Rectal smooth muscle tissue (tissue), 1 donor: Measurements from ENCODE around the gene SPSB1.

ENCODE experiments used
- H3K27ac ChIP-seq: one replicate; pipeline ENCODE4 v1.7.0; 2013; ENCODE audit warnings: low read depth, low read length, inconsistent platforms
- H3K27me3 ChIP-seq: one replicate; pipeline ENCODE4 v1.7.0; 2013; ENCODE audit warnings: low read length; ENCODE audit not compliant: control insufficient read depth, insufficient read depth
- H3K36me3 ChIP-seq: one replicate; pipeline ENCODE4 v1.7.0; 2013; ENCODE audit warnings: low read length; ENCODE audit not compliant: control insufficient read depth, insufficient read depth
- H3K4me1 ChIP-seq: one replicate; pipeline ENCODE4 v1.7.0; 2013; ENCODE audit warnings: low read length; ENCODE audit not compliant: control insufficient read depth, insufficient read depth
- H3K4me3 ChIP-seq: one replicate; pipeline ENCODE4 v1.7.0; 2013; ENCODE audit warnings: low read length
- H3K9ac ChIP-seq: one replicate; pipeline ENCODE4 v1.7.0; 2013; ENCODE audit warnings: low read length

SPSB1 gene

DNA sequence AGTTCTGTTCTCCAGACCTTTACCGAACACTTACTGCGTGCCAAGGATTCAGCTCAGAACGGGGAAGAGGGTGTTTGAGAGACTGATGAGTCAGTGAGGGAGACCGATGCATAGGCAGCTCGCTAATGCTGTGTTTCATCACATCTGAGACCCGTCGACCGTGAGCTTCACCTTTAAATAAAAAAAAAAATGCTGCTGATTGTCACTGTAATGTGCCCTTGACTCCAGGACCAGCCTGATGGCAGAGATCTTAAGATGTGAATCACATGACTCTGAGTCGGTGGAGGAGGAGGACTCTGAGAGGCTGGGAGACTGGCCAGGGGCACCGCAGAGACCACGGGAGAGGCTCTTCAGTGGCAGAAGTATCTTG lies 28.8 kb downstream of the SPSB1 start:
- H3K36me3 ChIP-seq, result no peaks in the 10 kb centered on the region
- no peaks in the 10 kb centered on the region for H3K27me3 ChIP-seq
- no peak overlapping the region for H3K4me3 ChIP-seq
- H3K27ac ChIP-seq, result peak overlapping the region; percentile 72
- H3K9ac ChIP-seq, result no peak overlapping the region
- H3K4me1 ChIP-seq, result peaks cover 55% of the 10 kb centered on the region

GRCh38 chr1:9321986-9322660 lies 29.4 kb downstream of the SPSB1 start:
- Histone ChIP-seq H3K36me3 (no peaks in the 10 kb centered on the region), H3K4me1 (peaks cover 56% of the 10 kb centered on the region), H3K27me3 (no peaks in the 10 kb centered on the region), H3K27ac (peak overlapping the region; percentile 72), H3K9ac (no peak overlapping the region), H3K4me3 (no peak overlapping the region)

DNA sequence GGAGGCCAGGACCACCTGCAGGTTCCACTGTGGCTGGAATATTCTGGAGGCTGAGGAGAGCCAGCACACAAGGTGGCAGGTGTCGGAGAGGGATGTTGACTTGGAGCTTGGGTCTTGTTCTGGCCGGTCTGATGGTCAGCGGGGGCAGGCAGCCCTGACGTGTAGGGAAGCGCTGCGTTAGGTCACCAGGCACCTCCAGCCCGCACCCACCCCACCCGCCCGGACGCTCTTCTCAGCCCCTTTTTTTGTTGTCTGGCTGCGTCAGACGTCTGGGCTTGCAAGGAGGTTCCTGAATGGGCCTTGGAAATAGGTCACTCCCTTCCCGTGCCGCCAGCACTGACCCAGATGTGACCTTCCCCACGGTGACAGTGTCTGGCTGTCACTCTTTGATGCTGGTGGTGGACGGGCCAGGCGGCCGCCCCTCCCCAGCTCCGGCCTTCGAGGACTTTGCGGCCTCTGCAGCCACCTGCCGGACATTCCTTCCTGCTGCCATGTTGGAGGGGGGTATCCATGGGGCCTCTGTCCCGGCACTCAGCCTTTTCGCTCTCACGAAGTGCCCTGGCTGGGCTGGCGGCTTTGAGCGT lies 30.1 kb downstream of the SPSB1 start:
- no peak overlapping the region for H3K9ac ChIP-seq
- no peak overlapping the region for H3K27ac ChIP-seq

DNA sequence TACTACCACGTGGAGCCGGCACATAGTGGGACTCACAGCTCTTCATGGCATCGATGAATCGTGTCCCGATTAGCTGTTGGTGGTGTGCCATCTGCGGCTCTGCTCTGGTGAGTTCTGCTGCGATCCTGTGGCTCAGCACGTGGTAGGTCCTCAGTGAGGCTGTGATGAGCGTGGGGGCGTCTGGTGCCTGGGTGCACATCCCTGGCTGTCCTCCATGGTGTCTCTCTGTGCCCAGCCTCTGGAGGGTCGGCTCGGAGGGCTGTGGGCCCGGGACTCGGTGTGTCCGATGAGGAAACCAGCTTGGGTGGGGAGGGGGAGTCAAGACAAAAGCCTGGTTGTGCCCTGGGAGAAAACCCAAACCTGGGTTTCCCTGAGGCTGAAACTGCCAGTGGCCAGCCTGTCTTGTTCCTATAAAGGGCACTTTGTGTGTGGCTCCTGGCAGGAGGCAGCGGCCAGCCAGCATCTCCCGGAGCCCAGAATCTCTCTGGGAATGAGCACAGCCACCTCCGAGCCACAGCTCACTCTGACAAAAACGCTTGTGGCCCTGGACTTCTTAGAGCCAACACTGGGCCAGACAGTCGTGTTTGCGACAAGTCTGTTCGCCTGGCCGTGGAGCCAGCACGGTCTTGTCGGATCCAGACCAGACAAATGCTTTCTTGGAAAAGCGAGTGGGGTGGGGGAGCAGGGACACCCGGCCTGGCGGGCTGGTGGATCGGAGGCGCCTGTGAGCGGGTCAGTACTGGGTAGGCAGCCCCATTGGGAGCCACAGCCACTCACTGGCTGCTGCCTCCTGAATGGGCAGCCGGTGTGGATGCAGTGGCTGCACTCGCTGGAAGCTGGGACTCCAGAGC lies 31.8 kb downstream of the SPSB1 start:
- H3K9ac ChIP-seq, result no peak overlapping the region
- H3K36me3 ChIP-seq, result no peaks in the 10 kb centered on the region
- H3K27ac ChIP-seq, result peak overlapping the region; percentile 71
- H3K4me1 ChIP-seq, result peaks cover 53% of the 10 kb centered on the region
- H3K4me3 ChIP-seq, result peak overlapping the region; percentile 19
- H3K27me3 ChIP-seq, result no peaks in the 10 kb centered on the region

More for the DNA sequence above, 30.1 kb downstream of the SPSB1 start:
- H3K4me3 ChIP-seq, result no peak overlapping the region
- H3K4me1 ChIP-seq, result peaks cover 59% of the 10 kb centered on the region
- no peaks in the 10 kb centered on the region for H3K36me3 ChIP-seq
- H3K27me3 ChIP-seq, result no peaks in the 10 kb centered on the region

DNA sequence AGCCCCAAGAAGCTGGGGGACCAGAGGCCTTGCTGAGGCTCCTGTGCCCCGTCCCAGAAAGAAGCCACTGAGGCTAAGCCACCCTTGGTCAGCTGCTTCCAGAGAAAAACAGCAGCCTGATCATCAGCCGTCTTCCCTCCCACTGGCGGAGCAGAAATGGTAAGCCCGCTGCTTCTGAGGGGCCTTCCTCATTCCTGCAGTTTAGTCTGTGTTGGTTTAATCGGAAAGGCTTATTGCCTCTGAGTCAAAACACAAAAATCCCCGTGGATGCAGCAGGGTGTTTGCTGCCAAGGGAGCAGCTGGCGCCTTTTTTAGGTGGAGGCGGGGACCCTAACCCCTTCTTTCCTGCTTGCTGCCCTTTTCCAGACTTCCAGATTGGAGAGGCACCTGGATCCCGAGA lies 33.9 kb downstream of the SPSB1 start:
- no peak overlapping the region for H3K9ac ChIP-seq
- peak overlapping the region; percentile 81 for H3K27ac ChIP-seq
- H3K4me1 ChIP-seq, result peaks cover 37% of the 10 kb centered on the region
- H3K36me3 ChIP-seq, result no peaks in the 10 kb centered on the region
- H3K27me3 ChIP-seq, result no peaks in the 10 kb centered on the region
- H3K4me3 ChIP-seq, result no peak overlapping the region

DNA sequence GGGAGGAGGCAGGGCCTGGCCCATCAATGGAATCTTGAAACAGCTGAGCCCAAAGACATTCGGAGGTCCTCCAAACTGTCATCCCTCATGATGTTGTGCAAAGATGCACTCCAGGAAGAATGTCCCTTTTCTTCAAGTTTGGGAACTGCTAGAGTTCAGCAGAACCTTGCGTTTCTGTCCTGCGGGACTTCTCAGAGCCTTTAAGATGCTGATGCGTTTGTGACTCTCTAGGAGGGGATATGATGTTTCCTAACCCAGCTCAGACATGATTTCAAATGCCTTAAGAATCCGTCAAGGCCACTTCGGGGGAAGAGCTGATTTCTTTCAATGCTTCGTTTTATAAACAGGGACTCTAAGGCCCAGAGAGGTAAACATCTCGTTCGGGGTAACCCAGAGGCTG lies 35.5 kb downstream of the SPSB1 start:
- no peak overlapping the region for H3K9ac ChIP-seq
- no peak overlapping the region for H3K27ac ChIP-seq
- H3K36me3 ChIP-seq, result no peaks in the 10 kb centered on the region
- H3K27me3 ChIP-seq, result no peaks in the 10 kb centered on the region
- H3K4me3 ChIP-seq, result no peak overlapping the region
- H3K4me1 ChIP-seq, result peaks cover 33% of the 10 kb centered on the region

DNA sequence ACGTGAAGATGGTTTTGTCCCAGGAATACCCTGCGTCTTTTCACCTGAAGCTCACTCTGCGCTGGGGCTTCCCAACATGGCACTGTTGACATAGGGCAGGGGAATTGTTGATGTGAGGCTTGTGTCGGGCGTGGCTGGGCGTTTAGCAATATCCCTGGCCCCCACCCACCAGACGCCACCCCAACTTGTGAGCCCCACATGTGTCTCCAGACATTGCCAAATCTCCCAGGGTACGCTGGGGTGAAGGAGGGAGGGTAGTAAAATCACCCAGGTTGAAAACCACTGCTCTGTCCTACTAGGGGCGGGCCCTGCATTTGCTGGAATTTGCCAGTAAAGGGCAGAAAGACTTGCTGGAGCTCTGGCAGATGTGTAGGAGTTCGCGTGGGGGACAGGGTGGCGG lies 36.0 kb downstream of the SPSB1 start:
- H3K27ac ChIP-seq, result no peak overlapping the region
- H3K4me1 ChIP-seq, result peaks cover 27% of the 10 kb centered on the region
- H3K36me3 ChIP-seq, result no peaks in the 10 kb centered on the region

GRCh38 chr1:9331016-9331415 lies 38.3 kb downstream of the SPSB1 start:
- Histone ChIP-seq H3K36me3 (no peaks in the 10 kb centered on the region), H3K4me3 (no peak overlapping the region), H3K4me1 (peaks cover 8% of the 10 kb centered on the region), H3K9ac (no peak overlapping the region), H3K27ac (no peak overlapping the region), H3K27me3 (no peaks in the 10 kb centered on the region)

More for the DNA sequence above, 36.0 kb downstream of the SPSB1 start:
- no peak overlapping the region for H3K9ac ChIP-seq
- H3K27me3 ChIP-seq, result no peaks in the 10 kb centered on the region
- H3K4me3 ChIP-seq, result no peak overlapping the region

DNA sequence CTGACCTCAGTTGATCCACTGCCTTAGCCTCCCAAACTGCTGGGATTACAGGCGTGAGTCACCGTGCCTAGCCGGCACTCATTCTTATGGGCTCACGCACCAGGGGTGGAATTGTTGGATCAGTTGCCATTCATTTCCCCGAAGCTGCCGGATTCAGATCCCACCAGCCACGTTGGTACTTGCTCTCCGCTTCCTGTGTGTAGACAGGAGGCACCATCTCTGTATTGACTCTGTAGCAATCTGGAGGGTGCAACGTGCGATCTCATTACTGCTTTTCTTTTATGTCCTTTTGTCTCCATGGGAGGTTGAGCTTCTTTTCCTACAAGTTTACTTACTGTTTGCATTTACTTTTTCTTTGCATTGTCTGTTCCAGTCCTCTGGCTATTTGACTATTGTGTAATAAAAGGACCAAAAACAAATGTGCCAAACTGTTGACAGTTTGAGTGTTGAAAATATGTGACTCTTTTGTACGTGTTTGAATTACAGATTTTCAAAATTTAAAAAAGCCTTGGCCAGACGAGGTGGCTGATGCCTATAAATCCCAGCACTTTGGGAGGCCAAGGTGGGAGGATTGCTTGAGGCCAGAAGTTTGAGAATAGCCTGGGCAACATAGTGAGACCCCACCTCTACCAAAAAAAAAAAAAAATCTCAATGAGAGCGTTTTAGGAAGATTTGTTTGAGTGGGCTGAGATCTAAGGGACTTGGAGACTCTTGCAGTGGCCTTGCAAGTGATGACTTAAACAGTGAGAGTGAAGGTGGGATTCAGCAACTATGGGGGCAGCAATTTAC lies 39.1 kb downstream of the SPSB1 start:
- H3K36me3 ChIP-seq, result no peaks in the 10 kb centered on the region
- peaks cover 2% of the 10 kb centered on the region for H3K4me1 ChIP-seq
- no peak overlapping the region for H3K27ac ChIP-seq
- H3K27me3 ChIP-seq, result no peaks in the 10 kb centered on the region
- H3K9ac ChIP-seq, result no peak overlapping the region
- no peak overlapping the region for H3K4me3 ChIP-seq

DNA sequence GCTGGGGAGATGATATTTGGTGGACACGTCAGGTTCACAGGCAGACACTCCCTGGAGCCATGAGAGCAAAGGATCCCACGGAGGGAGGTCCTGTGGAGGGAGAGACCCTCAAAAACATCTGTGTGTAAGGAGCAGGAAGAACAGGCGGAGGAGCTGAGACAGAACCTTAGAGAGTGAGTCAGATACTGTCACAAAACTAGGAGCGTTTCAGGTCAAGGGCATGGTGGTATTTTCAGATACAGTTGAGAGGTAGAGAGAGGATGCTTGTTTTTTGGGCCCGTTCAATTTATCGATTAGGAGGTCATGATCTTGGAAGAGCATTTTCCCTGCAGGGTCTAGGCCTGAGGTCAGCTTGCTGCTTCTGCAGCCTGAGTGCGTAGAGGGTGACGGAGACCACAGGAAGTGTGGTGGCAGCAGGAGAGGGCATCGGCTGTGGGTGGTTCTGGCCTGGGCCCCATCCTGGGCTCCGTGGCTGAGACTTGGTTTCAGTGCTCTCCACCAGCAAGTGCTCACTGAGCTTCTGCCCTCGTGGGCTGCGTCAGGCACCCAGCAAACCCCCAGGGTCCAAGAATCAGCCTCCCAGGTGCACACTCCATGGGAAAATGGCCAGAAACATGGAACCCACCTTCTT lies 39.9 kb downstream of the SPSB1 start:
- Histone ChIP-seq H3K27me3 (no peaks in the 10 kb centered on the region), H3K36me3 (no peaks in the 10 kb centered on the region), H3K4me3 (no peak overlapping the region), H3K4me1 (peaks cover 4% of the 10 kb centered on the region), H3K9ac (no peak overlapping the region), H3K27ac (no peak overlapping the region)

DNA sequence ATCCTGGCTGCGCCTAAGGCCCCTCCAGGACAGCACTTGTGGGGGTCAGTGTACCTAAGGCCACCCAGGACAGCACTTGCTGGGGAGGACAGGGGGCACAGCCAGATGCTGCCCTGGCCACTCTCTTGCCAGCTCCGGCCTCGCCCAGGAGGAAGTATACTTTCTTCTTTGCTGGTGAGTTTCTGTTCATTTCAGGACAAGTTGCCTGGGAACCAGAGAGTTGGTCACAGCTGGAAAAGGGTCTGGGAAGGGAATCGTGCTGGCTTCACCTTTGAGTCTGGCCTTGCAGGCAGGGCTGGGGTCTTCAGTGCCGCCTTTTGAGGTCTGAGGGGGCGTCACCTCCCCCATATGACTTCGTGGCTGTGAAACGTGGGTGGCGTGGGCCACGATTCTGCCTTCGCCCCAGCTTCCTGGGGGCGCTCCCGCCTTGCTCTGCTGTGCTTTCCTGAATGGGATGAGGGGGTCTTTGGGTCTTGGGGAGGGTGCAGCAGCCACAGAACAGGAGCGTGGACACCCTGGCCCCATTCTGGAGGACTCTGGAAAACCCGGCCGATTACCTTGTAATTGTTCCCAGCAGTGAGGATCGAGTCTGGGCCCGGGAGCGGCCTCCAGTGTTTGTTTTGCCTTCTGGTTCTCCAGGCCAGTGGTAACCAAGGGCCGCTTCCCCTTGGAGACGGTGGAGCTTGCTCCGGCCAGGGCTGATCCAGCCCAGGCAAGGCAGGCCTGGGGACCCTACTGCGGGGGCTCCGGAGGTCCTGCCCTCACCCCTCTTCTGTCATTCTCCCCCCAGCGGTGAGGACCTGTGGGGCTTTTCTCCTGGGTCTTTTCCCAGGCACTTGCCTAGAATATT lies 45.9 kb downstream of the SPSB1 start:
- peak overlapping the region; percentile 17 for H3K4me3 ChIP-seq
- H3K4me1 ChIP-seq, result peaks cover 30% of the 10 kb centered on the region
- H3K36me3 ChIP-seq, result no peaks in the 10 kb centered on the region
- H3K27me3 ChIP-seq, result peaks cover 2% of the 10 kb centered on the region
- peak overlapping the region; percentile 94 for H3K27ac ChIP-seq
- H3K9ac ChIP-seq, result peak overlapping the region; percentile 57
